NB4 (cell line): Measurements from ENCODE around the gene TMED1.
A peak's percentile ranks its signal among the peaks of the same experiment; 100 is the strongest.

Experiments
- DNase-seq: peaks from one replicate; pipeline ENCODE4 v3.0.0; 2010; ENCODE audit warnings: low read depth
- H3K4me3 ChIP-seq: one replicate; pipeline ENCODE4 v1.5.1; 2011; ENCODE audit warnings: mild to moderate bottlenecking, low read depth, low read length, moderate library complexity
- MYC ChIP-seq: IDR thresholded peaks from 2 replicates; pipeline ENCODE4 v1.6.1; 2011; ENCODE audit warnings: low read depth, low read length
- POLR2A ChIP-seq: IDR thresholded peaks from 2 replicates; pipeline ENCODE4 v1.6.1; 2011; ENCODE audit warnings: mild to moderate bottlenecking; ENCODE audit not compliant: insufficient read length; ENCODE audit errors: extremely low read depth
- TF ChIP-seq, protein P1 (sequence below): IDR thresholded peaks from 2 replicates; pipeline ENCODE4 v1.6.1; 2011; ENCODE audit warnings: low read depth, low read length
- TF ChIP-seq, protein P2 (sequence below): IDR thresholded peaks from one replicate; pipeline ENCODE4 v1.5.1; 2012; ENCODE audit warnings: low read depth, low read length

The TMED1 gene

DNA sequence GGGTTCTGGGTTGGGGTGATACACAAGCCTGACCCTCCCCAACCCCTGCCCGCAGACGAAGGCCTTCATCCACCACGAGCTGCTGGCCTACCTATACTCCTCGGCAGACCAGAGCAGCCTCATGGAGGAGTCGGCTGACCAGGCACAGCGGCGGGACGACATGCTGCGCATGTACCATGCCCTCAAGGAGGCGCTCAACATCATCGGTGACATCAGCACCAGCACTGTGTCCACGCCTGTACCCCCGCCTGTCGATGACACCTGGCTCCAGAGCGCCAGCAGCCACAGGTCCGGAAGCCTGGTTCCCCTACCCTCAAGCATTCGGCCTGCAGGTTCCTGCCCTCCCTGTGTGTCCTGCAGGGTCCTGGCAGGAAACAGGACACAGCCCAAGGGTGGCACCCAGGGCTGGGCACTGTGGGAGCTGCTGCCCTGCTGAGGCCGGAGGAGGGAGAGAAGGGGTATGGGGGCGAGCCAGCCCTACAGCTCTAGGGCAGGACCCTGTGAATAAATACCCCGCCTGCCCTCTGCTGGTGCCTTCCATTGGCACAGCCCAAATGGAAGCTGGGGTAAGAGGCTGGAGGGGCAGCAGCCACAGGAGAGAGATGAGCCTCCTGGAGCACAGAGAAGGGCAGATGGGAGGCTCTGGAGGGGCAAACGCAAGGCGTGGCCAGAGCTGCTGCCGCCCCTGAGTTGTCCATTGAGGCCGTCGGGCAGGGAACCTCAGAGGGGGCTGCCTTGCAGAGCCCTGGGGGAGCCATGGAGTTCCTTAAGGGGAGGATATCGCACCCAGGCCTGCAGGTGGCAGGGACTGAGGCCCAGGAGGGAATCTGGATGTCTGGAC lies 6.8 kb downstream of the TMED1 start:
- H3K4me3 ChIP-seq, result no peak overlapping the region
- TF ChIP-seq, protein P1, sequence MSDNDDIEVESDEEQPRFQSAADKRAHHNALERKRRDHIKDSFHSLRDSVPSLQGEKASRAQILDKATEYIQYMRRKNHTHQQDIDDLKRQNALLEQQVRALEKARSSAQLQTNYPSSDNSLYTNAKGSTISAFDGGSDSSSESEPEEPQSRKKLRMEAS, result no peak
- TF ChIP-seq, protein P2, sequence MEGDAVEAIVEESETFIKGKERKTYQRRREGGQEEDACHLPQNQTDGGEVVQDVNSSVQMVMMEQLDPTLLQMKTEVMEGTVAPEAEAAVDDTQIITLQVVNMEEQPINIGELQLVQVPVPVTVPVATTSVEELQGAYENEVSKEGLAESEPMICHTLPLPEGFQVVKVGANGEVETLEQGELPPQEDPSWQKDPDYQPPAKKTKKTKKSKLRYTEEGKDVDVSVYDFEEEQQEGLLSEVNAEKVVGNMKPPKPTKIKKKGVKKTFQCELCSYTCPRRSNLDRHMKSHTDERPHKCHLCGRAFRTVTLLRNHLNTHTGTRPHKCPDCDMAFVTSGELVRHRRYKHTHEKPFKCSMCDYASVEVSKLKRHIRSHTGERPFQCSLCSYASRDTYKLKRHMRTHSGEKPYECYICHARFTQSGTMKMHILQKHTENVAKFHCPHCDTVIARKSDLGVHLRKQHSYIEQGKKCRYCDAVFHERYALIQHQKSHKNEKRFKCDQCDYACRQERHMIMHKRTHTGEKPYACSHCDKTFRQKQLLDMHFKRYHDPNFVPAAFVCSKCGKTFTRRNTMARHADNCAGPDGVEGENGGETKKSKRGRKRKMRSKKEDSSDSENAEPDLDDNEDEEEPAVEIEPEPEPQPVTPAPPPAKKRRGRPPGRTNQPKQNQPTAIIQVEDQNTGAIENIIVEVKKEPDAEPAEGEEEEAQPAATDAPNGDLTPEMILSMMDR, result no peak
- no peak for TF ChIP-seq MYC
- TF ChIP-seq POLR2A, result no peak
- peak; percentile 41 for DNase-seq

DNA sequence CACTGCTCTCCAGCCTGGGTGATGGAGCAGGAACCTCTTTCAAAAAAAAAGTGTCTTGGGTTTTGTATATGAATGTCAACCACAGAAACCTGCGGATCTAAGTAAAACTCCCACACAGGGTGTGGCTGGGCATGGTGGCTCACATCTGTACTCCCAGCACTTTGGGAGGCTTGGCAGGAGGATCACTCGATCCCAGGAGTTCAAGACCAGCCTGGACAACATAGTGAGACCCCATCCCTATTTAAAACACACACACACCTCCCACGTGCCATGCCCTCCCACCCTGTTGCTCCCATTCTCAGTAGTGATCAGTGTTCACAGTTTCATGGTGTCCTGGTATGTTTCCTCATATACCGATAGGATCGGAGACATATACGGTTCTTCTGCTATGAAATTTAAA lies 9.2 kb downstream of the TMED1 start:
- no peak overlapping the region for H3K4me3 ChIP-seq
- DNase-seq, result no peak
- TF ChIP-seq POLR2A (no peak), MYC (no peak)
- TF ChIP-seq, protein P1, result no peak
- TF ChIP-seq, protein P2, result no peak

DNA sequence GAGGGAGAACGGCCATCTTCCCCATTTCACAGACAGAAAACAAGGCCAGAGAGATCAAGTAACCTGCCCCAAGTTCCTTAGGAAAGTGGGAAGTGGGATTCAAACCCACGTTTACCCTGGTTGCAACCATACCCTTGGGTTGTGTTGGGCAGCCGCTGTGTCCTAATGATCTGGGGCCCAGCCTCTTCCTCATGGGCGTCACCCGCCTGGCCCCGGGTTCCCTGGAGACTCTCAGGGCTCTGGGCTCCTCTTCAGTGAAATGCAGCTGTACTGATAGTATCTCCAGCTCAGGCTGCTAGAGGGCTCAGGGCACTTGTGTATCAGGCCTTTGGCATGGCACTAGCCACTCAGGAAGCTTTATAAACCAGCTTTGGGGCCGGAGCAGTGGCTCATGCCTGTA lies 9.8 kb downstream of the TMED1 start:
- peak; percentile 62 for DNase-seq
- H3K4me3 ChIP-seq, result no peak overlapping the region
- TF ChIP-seq POLR2A (no peak), MYC (no peak)
- TF ChIP-seq, protein P1, result no peak
- TF ChIP-seq, protein P2, result no peak

DNA sequence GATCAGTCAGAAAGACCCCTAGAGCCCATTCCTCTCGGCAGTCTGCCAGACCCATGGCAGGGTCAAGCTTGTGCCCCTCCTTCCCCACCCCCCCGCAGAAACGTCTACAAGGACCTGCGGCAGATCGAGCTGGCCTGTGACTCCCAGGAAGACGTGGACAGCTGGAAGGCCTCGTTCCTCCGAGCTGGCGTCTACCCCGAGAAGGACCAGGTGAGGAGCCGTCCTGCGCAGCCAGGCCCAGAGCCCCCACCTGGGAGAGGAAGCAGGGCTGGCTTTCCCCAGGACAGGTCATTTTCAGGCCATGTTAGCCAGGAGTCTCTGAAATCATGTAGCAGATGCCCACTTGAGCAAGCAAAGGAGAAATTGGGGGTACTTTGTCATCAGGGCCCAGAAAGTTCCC lies 12.3 kb downstream of the TMED1 start:
- TF ChIP-seq MYC (no peak), POLR2A (no peak)
- TF ChIP-seq, protein P2, result no peak
- TF ChIP-seq, protein P1, result no peak
- DNase-seq, result no peak
- no peak overlapping the region for H3K4me3 ChIP-seq

DNA sequence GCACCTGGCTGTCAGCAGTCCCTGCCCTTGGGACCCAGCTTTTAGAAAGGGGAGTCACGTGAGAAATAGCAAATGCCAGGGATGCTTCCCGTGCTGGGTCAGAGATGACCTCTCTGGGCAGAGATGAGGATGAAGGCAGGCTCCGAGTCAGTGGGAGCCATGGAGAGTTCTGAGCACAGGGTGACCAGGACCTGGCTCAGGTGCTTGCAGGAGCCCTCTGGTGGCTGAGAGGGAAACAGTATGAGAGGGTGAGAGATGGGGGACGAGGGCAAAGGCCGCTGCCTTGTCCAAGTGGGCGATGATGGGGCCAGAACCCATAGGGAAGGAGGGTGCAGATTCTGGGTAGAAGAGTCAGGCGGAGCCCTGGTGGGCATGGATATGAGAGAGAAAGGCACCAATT lies 15.8 kb downstream of the TMED1 start:
- no peak for DNase-seq
- TF ChIP-seq, protein P1, result no peak
- TF ChIP-seq, protein P2, result peak; percentile 32
- no peak overlapping the region for H3K4me3 ChIP-seq
